SK-N-SH treated with all-trans-retinoic acid at 6 μM for 48 hours (cell line): Measurements from ENCODE around the gene LENEP.

Source experiments
- ARNTL ChIP-seq: fragments of 450-650 bp; formaldehyde crosslinking; IDR thresholded peaks from 2 replicates; pipeline ENCODE4 v1.5.0; 2020; ENCODE audit warnings: low read depth, mild to moderate bottlenecking, moderate library complexity, borderline replicate concordance
- PPARA ChIP-seq: fragments of 250-450 bp; sonication (Bioruptor Pico); IDR thresholded peaks from 2 replicates; pipeline ENCODE4 v1.5.0; 2020; ENCODE audit warnings: mild to moderate bottlenecking, borderline replicate concordance
- RARB ChIP-seq: fragments of 250-450 bp; sonication (Bioruptor Pico); IDR thresholded peaks from 2 replicates; pipeline ENCODE4 v1.8.0; 2021; ENCODE audit warnings: mild to moderate bottlenecking, moderate library complexity
- SNAI2 ChIP-seq: fragments of 250-450 bp; sonication (Bioruptor Pico); IDR thresholded peaks from 2 replicates; pipeline ENCODE4 v1.5.0; 2020; ENCODE audit warnings: mild to moderate bottlenecking, moderate library complexity
- TCF4 ChIP-seq: fragments of 250-450 bp; sonication (Bioruptor Pico); IDR thresholded peaks from 2 replicates; pipeline ENCODE4 v1.8.0; 2021; ENCODE audit warnings: mild to moderate bottlenecking, moderate library complexity, borderline replicate concordance
- ZFP3 ChIP-seq: fragments of 250-450 bp; sonication (Bioruptor Pico); IDR thresholded peaks from 2 replicates; pipeline ENCODE4 v1.5.0; 2020; ENCODE audit warnings: mild to moderate bottlenecking, moderate library complexity
- ZFP30 ChIP-seq: fragments of 450-650 bp; formaldehyde crosslinking; IDR thresholded peaks from 2 replicates; pipeline ENCODE4 v1.5.0; 2022; ENCODE audit warnings: mild to moderate bottlenecking, moderate library complexity
- TF ChIP-seq, protein P1 (sequence below): fragments of 250-450 bp; sonication (Bioruptor Pico); IDR thresholded peaks from 2 replicates; pipeline ENCODE4 v1.5.0; 2020; ENCODE audit warnings: mild to moderate bottlenecking, moderate library complexity
- TF ChIP-seq, protein P2 (sequence below): fragments of 250-450 bp; sonication (Bioruptor Pico); IDR thresholded peaks from 2 replicates; pipeline ENCODE4 v1.8.0; 2020; ENCODE audit warnings: mild to moderate bottlenecking, moderate library complexity, borderline replicate concordance

DNA sequence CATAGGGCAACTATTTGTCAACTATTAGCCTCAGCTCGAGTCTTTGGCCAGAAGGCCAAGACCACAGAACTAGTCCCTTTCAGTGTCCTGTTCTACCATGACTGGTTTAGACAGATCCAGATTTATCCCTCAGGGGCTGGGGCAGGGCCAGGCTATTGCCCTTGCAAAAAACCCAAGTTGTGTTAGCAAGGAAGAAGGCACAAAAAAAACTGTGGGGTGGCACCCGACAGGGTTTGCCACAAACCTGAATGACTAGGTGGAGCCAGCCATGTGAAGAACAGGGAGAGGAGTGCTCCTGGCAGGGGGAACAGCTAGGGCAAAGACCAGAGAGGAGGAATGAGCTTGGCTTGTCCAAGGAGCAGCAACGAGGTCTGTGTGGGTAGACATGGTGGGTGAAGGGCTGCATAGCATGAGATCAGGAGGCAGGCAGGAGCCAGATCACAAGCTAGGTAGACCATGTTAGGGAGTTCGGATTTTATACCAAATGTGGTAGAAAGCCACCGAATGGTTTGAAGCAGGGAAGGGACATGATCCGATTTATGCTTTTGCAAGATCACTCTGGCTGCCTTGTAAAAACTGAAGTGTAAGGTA is 44.6 kb downstream of the LENEP start:
- TF ChIP-seq ARNTL (CRISPR knock-in tag) (no peak), ZFP30 (CRISPR knock-in tag) (no peak), TCF4 (CRISPR knock-in tag) (no peak), SNAI2 (CRISPR knock-in tag) (no peak), PPARA (CRISPR knock-in tag) (no peak), ZFP3 (no peak), RARB (CRISPR knock-in tag) (no peak)
- TF ChIP-seq, protein P1, sequence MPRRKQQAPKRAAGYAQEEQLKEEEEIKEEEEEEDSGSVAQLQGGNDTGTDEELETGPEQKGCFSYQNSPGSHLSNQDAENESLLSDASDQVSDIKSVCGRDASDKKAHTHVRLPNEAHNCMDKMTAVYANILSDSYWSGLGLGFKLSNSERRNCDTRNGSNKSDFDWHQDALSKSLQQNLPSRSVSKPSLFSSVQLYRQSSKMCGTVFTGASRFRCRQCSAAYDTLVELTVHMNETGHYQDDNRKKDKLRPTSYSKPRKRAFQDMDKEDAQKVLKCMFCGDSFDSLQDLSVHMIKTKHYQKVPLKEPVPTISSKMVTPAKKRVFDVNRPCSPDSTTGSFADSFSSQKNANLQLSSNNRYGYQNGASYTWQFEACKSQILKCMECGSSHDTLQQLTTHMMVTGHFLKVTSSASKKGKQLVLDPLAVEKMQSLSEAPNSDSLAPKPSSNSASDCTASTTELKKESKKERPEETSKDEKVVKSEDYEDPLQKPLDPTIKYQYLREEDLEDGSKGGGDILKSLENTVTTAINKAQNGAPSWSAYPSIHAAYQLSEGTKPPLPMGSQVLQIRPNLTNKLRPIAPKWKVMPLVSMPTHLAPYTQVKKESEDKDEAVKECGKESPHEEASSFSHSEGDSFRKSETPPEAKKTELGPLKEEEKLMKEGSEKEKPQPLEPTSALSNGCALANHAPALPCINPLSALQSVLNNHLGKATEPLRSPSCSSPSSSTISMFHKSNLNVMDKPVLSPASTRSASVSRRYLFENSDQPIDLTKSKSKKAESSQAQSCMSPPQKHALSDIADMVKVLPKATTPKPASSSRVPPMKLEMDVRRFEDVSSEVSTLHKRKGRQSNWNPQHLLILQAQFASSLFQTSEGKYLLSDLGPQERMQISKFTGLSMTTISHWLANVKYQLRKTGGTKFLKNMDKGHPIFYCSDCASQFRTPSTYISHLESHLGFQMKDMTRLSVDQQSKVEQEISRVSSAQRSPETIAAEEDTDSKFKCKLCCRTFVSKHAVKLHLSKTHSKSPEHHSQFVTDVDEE (CRISPR knock-in tag) = no peak
- TF ChIP-seq, protein P2, sequence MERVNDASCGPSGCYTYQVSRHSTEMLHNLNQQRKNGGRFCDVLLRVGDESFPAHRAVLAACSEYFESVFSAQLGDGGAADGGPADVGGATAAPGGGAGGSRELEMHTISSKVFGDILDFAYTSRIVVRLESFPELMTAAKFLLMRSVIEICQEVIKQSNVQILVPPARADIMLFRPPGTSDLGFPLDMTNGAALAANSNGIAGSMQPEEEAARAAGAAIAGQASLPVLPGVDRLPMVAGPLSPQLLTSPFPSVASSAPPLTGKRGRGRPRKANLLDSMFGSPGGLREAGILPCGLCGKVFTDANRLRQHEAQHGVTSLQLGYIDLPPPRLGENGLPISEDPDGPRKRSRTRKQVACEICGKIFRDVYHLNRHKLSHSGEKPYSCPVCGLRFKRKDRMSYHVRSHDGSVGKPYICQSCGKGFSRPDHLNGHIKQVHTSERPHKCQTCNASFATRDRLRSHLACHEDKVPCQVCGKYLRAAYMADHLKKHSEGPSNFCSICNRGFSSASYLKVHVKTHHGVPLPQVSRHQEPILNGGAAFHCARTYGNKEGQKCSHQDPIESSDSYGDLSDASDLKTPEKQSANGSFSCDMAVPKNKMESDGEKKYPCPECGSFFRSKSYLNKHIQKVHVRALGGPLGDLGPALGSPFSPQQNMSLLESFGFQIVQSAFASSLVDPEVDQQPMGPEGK (CRISPR knock-in tag) = no peak
